Dendritic cell treated with granulocyte-macrophage colony-stimulating factor and Interleukin-4, amounts not matched to agents 40 ng/mL and 50 ng/mL, for 4 days (primary cell): Measurements from ENCODE around the gene CCZ1B.
"Not testable (repeated sequence)": the region's sequence is repeated elsewhere in the genome, so short reads cannot be mapped to it uniquely, and the experiment has no call there.

Experiments used
- H3K27ac Mint-ChIP-seq: one replicate; pipeline ENCODE4 v1.8.0; 2022; ENCODE audit warnings: mild to moderate bottlenecking, mixed read lengths
- H3K27me3 Mint-ChIP-seq: one replicate; pipeline ENCODE4 v1.8.0; 2022; ENCODE audit warnings: mild to moderate bottlenecking, mixed read lengths
- H3K36me3 Mint-ChIP-seq: one replicate; pipeline ENCODE4 v1.8.0; 2022; ENCODE audit warnings: low read depth, mixed read lengths
- H3K4me1 Mint-ChIP-seq: one replicate; pipeline ENCODE4 v1.8.0; 2022; ENCODE audit warnings: low read depth, mixed read lengths
- H3K4me3 Mint-ChIP-seq: one replicate; pipeline ENCODE4 v1.8.0; 2022; ENCODE audit warnings: mild to moderate bottlenecking, moderate library complexity, mixed read lengths
- H3K9me3 Mint-ChIP-seq: one replicate; pipeline ENCODE4 v1.8.0; 2022; ENCODE audit warnings: mixed read lengths
- intact Hi-C: fragments of 100-400 bp; cut with micrococcal nuclease; formaldehyde crosslinking; loops from one replicate; pipeline ENCODE4 v1.15.0; 2022

Gene CCZ1B

DNA sequence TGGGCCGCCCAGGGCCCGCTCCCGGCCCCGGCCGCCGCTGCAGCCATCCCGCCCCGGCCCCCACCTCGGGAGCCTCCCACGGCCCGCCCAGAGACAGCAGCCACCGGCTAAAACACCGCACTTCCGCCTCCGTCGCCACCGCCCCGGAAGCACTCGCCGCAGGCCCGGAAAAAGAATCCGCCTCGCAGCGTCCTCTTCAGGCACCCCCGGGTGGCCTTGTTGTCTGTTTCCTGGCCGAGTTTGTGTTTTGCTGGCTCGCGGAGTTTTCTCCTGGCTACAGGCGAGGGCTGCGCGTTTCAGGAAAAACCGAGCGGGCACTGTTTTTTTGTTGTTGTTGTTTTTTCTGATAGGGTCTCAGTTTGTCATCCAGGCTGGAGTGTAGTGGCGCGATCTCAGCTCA, at the start of gene CCZ1B:
TSS of gene CCZ1B (minus strand) at position 125 of the 400 bp plus-strand sequence. CDS start at position 47, 78 bp downstream.
- intact Hi-C loops, H3K4me1 Mint-ChIP-seq, H3K9me3 Mint-ChIP-seq: not testable (repeated sequence)
- Mint-ChIP-seq H3K4me3 (peak within 1 kb of the TSS; percentile 92), H3K27me3 (peaks cover 23% of the 10 kb centered on the region), H3K36me3 (peaks cover 10% of the 10 kb centered on the region), H3K27ac (peak within 1 kb of the TSS; percentile 96)

DNA sequence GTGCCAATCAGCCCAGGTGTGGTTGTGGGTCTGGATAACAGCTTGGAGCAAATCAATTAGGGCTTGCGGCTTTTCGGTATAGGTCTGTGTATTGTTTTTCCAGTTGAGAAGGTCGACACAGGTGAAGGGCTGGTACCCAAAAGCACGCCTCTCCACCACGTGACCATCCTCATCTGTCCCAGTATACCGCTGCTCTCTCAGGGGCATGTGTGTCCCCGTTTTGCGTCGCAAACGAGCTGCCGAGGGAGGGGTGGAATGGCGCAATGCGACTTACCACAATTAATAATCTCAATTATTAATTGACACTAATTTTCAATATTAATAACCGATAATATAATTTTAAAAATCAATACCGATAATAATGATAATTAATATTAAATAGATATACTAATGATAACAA, 48.9 kb upstream of the CCZ1B start:
- H3K27me3 Mint-ChIP-seq, H3K4me3 Mint-ChIP-seq, H3K27ac Mint-ChIP-seq, H3K4me1 Mint-ChIP-seq, intact Hi-C loops, H3K36me3 Mint-ChIP-seq: not testable (repeated sequence)
- peaks cover 10% of the 10 kb centered on the region for H3K9me3 Mint-ChIP-seq

- H3K27me3 Mint-ChIP-seq, H3K4me1 Mint-ChIP-seq, H3K36me3 Mint-ChIP-seq, intact Hi-C loops, H3K4me3 Mint-ChIP-seq, H3K27ac Mint-ChIP-seq: not testable (repeated sequence)
- H3K9me3 Mint-ChIP-seq: peaks cover 10% of the 10 kb centered on the region
Observed at GRCh38 chr7:6872246-6872945, 46.3 kb upstream of the CCZ1B start.

GRCh38 chr7:6871421-6872144, 45.5 kb upstream of the CCZ1B start:
- H3K4me3 Mint-ChIP-seq, H3K27me3 Mint-ChIP-seq, intact Hi-C loops, H3K36me3 Mint-ChIP-seq, H3K27ac Mint-ChIP-seq, H3K4me1 Mint-ChIP-seq: not testable (repeated sequence)
- H3K9me3 Mint-ChIP-seq: peaks cover 18% of the 10 kb centered on the region

DNA sequence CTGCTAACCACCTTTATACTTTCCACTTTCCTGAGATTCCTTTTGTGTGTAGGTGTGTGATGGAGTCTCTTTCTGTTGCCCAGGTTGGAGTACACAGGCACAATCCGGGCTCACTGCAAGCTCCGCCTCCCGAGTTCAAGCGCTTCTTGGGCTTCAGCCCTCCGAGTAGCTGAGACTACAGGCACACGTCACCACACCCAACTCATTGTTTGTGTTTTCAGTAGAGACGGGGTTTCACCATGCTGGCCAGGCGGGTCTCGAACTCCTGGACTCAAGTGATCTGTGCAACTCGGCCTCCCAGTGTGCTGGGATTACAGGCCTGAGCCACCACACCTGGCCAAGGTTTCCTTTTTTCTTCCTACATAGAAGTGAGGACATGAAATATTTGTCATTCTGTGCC, 38.7 kb upstream of the CCZ1B start:
- H3K27me3 Mint-ChIP-seq, intact Hi-C loops, H3K4me1 Mint-ChIP-seq, H3K4me3 Mint-ChIP-seq, H3K9me3 Mint-ChIP-seq, H3K36me3 Mint-ChIP-seq, H3K27ac Mint-ChIP-seq: not testable (repeated sequence)

- H3K4me3 Mint-ChIP-seq, H3K27me3 Mint-ChIP-seq, H3K27ac Mint-ChIP-seq, H3K4me1 Mint-ChIP-seq, H3K36me3 Mint-ChIP-seq, intact Hi-C loops, H3K9me3 Mint-ChIP-seq: not testable (repeated sequence)
Observed at GRCh38 chr7:6864188-6864587, 38.1 kb upstream of the CCZ1B start.

DNA sequence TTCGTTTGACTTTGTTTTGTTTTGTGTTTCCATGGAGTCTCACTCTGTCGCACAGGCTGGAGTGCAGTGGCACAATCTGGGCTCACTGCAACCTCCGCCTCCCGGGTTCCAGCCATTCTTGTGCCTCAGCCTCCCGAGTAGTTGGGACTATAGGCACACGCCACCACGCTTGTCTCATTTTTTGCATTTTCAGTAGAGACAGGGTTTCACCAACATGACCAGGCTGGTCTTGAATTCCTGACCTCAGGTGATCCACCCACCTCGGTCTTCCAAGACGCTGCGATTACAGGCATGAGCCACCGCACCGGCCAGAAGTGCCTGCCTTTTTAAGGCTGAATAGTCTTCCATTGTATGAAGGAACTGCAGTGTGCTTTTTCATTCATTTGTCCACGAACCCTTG, 36.8 kb upstream of the CCZ1B start:
- H3K27ac Mint-ChIP-seq, H3K27me3 Mint-ChIP-seq, H3K4me3 Mint-ChIP-seq, H3K4me1 Mint-ChIP-seq, intact Hi-C loops, H3K9me3 Mint-ChIP-seq, H3K36me3 Mint-ChIP-seq: not testable (repeated sequence)

GRCh38 chr7:6857721-6858314, 31.7 kb upstream of the CCZ1B start:
- Mint-ChIP-seq H3K27me3 (peaks cover 36% of the 10 kb centered on the region), H3K4me1 (peaks cover 11% of the 10 kb centered on the region)
- H3K27ac Mint-ChIP-seq, H3K4me3 Mint-ChIP-seq, H3K9me3 Mint-ChIP-seq, H3K36me3 Mint-ChIP-seq: not testable (repeated sequence)
- intact Hi-C loops: loop anchor here (5.0 kb wide), 1 partner anchor 341 kb away; no protein-coding TSS in a partner anchor

DNA sequence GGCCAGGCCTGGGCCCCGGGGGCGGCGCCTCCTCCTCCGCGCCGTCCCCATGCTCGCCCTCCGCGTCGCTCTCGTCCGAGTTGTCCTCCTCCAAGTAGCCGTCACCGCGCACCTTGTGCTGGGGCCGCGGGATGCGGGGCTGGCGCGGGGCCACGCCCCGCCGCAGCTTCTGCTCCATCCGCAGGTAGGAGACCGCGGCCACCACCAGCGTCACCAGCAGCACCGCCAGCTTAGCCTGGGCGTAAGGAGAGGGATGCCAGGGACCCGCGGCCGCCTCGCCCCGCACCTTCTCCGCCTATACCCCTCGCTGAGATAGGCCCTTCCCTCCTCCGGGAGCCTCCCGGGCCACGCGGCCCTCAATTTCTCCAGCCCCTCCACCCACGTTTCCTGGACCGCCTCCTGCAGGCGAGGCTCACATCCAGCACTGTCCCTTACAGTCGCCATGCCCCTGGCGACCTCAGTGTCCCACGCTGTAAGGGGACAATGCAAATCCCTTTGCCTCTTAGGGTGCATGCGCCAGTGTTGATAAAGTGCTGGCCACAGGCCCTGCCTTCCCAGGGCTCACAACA, 29.6 kb upstream of the CCZ1B start:
- peaks cover 11% of the 10 kb centered on the region for H3K4me1 Mint-ChIP-seq
- H3K27ac Mint-ChIP-seq, H3K36me3 Mint-ChIP-seq, H3K9me3 Mint-ChIP-seq: not testable (repeated sequence)
- intact Hi-C loops: loop anchor here (5.0 kb wide), 1 partner anchor 338 kb away; no protein-coding TSS in a partner anchor
- H3K4me3 Mint-ChIP-seq: peak overlapping the region; percentile 70
- H3K27me3 Mint-ChIP-seq: peaks cover 33% of the 10 kb centered on the region

GRCh38 chr7:6854747-6855562, 28.9 kb upstream of the CCZ1B start:
- intact Hi-C loops: loop anchor here (5.0 kb wide), 1 partner anchor 338 kb away; no protein-coding TSS in a partner anchor
- Mint-ChIP-seq H3K4me3 (peak overlapping the region; percentile 74), H3K4me1 (peaks cover 11% of the 10 kb centered on the region), H3K27me3 (peaks cover 33% of the 10 kb centered on the region)
- not testable (repeated sequence) for H3K9me3 Mint-ChIP-seq, H3K27ac Mint-ChIP-seq, H3K36me3 Mint-ChIP-seq

DNA sequence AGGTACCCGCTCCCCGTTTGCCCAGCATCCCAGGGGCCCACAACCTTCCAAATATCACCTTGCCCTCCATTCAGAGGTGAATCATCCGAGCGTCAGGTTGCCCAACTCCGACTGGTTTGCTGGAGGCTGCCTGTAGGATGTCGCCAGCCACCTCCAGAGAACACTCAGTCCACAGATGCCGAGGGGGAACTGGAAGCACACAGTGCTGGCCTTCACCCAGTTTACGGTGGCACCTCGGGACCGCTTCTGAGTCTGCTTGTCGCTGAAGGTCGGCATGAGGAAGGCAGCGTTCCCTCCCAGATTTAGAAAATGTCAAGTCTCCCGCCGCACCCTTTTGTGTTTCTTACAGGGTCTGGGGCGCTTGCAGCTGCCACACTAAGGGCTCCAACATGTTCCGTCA, 27.6 kb upstream of the CCZ1B start:
- H3K4me3 Mint-ChIP-seq: not testable (repeated sequence)

DNA sequence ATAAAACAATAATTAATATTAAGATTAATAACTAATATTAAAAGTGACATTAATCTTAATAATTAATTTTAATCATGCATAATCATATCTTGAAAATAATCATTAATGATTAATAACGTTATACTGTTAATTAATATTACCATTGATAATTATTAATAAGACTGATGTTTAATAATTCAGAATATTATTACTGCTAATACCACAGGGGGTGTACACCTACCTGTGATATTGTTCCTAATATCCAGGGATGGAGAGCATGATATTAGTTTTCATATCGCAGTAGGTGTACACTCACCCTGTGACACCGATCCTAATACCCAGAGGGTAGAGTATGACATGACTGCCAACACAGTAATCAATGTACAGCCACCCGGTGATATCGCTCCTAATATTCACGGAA, 23.1 kb upstream of the CCZ1B start:
- not testable (repeated sequence) for H3K4me1 Mint-ChIP-seq
- peaks cover 22% of the 10 kb centered on the region for H3K27me3 Mint-ChIP-seq

More for the DNA sequence above, 27.6 kb upstream of the CCZ1B start:
- H3K9me3 Mint-ChIP-seq, H3K36me3 Mint-ChIP-seq, intact Hi-C loops, H3K27ac Mint-ChIP-seq: not testable (repeated sequence)
- Mint-ChIP-seq H3K27me3 (peaks cover 33% of the 10 kb centered on the region), H3K4me1 (peaks cover 11% of the 10 kb centered on the region)

GRCh38 chr7:6847751-6848150, 21.7 kb upstream of the CCZ1B start:
- H3K36me3 Mint-ChIP-seq, H3K4me1 Mint-ChIP-seq, intact Hi-C loops, H3K27ac Mint-ChIP-seq, H3K4me3 Mint-ChIP-seq, H3K9me3 Mint-ChIP-seq: not testable (repeated sequence)
- H3K27me3 Mint-ChIP-seq: peaks cover 18% of the 10 kb centered on the region

More for the DNA sequence above, 23.1 kb upstream of the CCZ1B start:
- H3K27ac Mint-ChIP-seq, intact Hi-C loops, H3K9me3 Mint-ChIP-seq, H3K4me3 Mint-ChIP-seq, H3K36me3 Mint-ChIP-seq: not testable (repeated sequence)
